HEK293 (cell line): ENCODE data around the gene FFAR2.

Source experiments
- CTCF ChIP-seq: fragments of 450-650 bp; formaldehyde crosslinking; IDR thresholded peaks from 2 replicates; pipeline ENCODE4 v1.5.1; 2016; ENCODE audit warnings: missing biosample characterization, missing genetic modification characterization
- REST ChIP-seq: fragments of 450-650 bp; formaldehyde crosslinking; IDR thresholded peaks from 2 replicates; pipeline ENCODE4 v1.5.1; 2016; ENCODE audit warnings: missing biosample characterization, missing genetic modification characterization
- TCF7L2 ChIP-seq: IDR thresholded peaks from 2 replicates; pipeline ENCODE4 v1.6.1; 2011; ENCODE audit warnings: low read depth, mild to moderate bottlenecking, inconsistent platforms, low read length, moderate library complexity, borderline replicate concordance
- ZBTB20 ChIP-seq: fragments of 450-650 bp; formaldehyde crosslinking; IDR thresholded peaks from 2 replicates; pipeline ENCODE4 v1.5.1; 2016; ENCODE audit warnings: missing biosample characterization, missing genetic modification characterization
- ZNF148 ChIP-seq: fragments of 450-650 bp; formaldehyde crosslinking; IDR thresholded peaks from 2 replicates; pipeline ENCODE4 v1.5.0; 2017; ENCODE audit warnings: missing biosample characterization, missing genetic modification characterization, borderline replicate concordance
- ZNF274 ChIP-seq, 2 experiments: fragments of 200-500 bp in 1 of 2; fragments of 450-650 bp in 1 of 2; sonication (Bioruptor generic) in 1 of 2; formaldehyde crosslinking in 1 of 2; IDR thresholded peaks; 2 replicates each; pipeline versions ENCODE4 v1.5.1 to v1.6.1; 2014 to 2016; ENCODE audit warnings: borderline replicate concordance in 1 of 2, inconsistent platforms in 1 of 2, low read length in 1 of 2, missing biosample characterization in 1 of 2, missing genetic modification characterization in 1 of 2
- ZNF530 ChIP-seq: fragments of 450-650 bp; formaldehyde crosslinking; IDR thresholded peaks from 2 replicates; pipeline ENCODE4 v1.5.1; 2016; ENCODE audit warnings: low read depth, missing biosample characterization, missing genetic modification characterization
- ZNF555 ChIP-seq: fragments of 450-650 bp; formaldehyde crosslinking; conservative IDR thresholded peaks from 2 replicates; pipeline ENCODE4 v1.5.1; 2017; ENCODE audit warnings: missing biosample characterization, mild to moderate bottlenecking, missing genetic modification characterization, inconsistent platforms
- ZNF621 ChIP-seq: fragments of 450-650 bp; formaldehyde crosslinking; IDR thresholded peaks from 2 replicates; pipeline ENCODE4 v1.5.1; 2017; ENCODE audit warnings: missing biosample characterization, missing genetic modification characterization
- ZNF704 ChIP-seq: fragments of 450-650 bp; formaldehyde crosslinking; IDR thresholded peaks from 2 replicates; pipeline ENCODE4 v1.5.1; 2016; ENCODE audit warnings: missing biosample characterization, missing genetic modification characterization
- ZXDB ChIP-seq: fragments of 450-650 bp; formaldehyde crosslinking; IDR thresholded peaks from 2 replicates; pipeline ENCODE4 v1.5.1; 2016; ENCODE audit warnings: missing biosample characterization, missing genetic modification characterization

- no peak for TF ChIP-seq ZXDB
- TF ChIP-seq ZNF274 (IDR thresholded peaks at IDR 0.05; ENCODE audit: low read length), result no peak
- TF ChIP-seq ZNF274 (tag by site-specific recombination; IDR thresholded peaks at IDR 0.05; ENCODE audit: borderline replicate concordance), result no peak
- no peak for TF ChIP-seq TCF7L2
- TF ChIP-seq ZNF555 (tag by site-specific recombination), result no peak
- no peak for TF ChIP-seq ZNF704 (tag by site-specific recombination)
- TF ChIP-seq ZNF621 (tag by site-specific recombination), result no peak
- TF ChIP-seq CTCF (tag by site-specific recombination), result no peak
- no peak for TF ChIP-seq REST
- TF ChIP-seq ZBTB20 (tag by site-specific recombination), result no peak
- TF ChIP-seq ZNF148 (tag by site-specific recombination), result no peak
- TF ChIP-seq ZNF530, result no peak
Measured at GRCh38 chr19:35451338-35452096, 3.5 kb downstream of the FFAR2 start.
